GDM1 (cell line): ENCODE measurements around the gene RPL31.
"Not testable (repeated sequence)": the region's sequence is repeated elsewhere in the genome, so short reads cannot be mapped to it uniquely, and the experiment has no call there.

Experiments used
- DNase-seq: peaks from one replicate; lab custom pipeline; 2025; lab: John Stamatoyannopoulos, UW

RPL31 gene

DNA sequence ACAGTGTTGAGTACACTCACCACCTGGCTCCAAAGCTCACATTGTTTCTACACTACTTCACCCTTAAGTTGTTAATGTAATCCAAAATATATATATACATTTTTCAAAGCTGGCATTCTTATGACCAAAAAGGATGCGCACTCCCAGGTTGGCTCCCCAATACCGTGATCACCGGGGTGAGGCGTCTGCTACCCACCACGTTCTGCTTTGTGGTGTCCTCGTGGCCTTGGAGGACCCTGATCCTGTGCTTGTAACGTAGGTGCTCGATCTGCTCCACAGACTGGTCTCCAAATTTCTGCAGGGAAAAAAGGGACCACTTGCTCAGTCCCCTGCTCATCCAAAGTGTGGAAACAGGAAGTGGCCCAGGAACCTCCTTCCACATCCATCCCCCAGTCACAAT is 25.8 kb downstream of the RPL31 start:
- DNase-seq: no peak

DNA sequence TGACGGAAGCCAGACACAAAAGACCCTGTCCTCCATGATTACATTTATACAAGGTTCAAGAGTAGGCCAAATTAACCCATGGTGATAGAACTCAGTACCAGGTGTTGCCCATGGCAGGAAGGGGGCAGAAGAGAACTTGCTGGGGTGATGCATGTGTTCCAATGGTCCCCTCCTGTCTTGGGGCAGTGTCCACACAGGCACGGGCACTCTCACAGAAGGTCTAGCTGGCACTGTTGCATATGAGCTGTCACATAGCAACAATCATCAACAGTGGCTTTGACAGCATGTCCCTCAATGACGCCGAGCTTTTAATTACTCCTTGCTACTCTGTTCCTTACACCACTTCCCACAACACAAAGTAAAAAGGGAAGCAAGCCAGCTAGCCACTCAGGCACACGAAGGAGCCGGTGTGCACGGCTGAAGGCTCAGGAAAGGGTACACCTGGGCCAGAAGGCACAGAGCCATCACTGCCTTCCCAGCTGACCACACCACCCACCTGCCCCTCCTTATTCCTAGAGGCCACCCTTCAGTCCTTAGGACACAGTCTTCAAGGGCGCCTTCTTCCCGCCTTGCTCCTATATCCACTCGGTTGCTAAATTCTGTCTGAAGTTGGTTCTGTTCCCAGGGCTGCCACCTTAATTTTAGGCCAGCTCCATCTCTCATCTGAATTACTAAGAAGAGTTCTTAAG is 28.9 kb downstream of the RPL31 start:
- DNase-seq: no peak

DNA sequence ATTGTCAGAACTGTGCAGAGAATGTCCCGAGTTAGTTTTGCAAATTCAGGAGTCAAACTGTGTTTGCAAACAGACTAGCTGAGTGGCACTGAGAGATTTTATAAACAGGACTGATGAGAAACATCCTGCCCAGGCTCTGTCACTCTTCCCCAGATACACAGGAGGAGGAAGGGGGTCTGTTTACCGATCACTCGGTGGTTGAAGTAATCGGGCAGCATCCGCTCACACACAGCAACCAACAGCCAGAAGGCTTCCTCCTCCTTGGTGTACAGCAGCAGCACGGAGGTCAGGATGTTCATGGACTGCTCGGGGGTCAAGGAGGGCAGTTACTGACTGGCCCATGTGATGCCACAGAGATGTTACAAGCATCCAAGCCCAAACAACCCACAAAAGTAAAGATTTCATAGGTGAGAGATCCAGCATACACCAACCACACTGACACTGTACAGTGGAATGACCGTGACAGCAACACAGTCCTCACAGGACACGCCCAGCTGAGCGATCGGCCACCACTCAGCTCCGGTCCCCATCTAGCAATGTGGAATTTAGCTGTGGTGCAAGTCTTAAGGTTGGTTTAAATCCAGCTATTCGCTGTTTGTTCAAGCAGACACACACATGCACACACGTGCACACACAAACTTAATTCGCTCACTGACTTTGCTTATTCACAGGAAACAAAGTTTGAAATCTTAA is 30.1 kb downstream of the RPL31 start:
- no peak for DNase-seq

DNA sequence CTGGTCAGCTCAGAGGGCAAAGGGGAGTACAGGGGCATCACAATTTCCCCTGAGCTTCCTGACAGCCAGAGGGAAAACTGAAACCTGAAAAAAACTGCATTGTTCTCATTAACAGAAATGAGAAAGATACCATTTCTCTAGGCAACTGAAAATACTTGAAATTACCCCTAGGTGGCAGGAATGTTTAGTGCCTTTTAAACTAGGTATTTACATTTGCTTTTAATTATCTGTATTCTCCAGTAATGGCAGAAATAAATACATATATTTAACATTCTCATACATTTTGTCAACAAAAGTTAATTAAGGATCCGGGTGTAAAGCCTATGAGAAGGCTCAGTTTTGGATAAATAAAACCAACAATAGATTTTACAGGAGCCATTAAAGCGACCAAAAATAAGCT is 34.5 kb downstream of the RPL31 start:
- DNase-seq: no peak

DNA sequence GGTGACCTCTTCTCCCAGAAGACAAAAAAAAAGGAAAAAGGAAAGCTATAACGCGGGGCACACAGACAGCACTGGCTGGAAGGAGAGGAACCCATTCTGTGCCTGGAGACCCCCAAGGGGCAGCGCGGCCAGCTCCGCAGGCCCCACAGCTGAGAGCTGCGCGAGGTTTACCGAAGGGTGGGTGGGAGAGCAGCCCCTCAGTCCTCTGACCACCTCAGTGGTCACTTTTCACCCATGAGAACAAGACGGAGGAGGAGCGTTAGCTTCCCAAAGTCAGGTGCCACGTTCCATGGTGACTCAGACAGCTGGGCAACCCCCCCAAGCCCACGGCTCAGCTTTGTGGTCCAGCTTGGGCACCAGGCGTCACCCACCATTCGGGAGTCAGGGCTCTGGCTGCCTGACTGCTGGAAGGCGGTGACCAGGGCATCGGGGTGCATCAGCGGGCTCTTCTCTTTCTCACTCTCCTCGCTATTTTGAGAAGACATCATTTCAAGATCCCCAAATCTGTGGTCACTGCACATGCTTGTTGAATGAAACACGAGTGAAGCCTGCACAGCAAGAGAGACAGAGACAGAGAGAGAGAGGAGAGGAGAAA is 35.2 kb downstream of the RPL31 start:
- no peak for DNase-seq

DNA sequence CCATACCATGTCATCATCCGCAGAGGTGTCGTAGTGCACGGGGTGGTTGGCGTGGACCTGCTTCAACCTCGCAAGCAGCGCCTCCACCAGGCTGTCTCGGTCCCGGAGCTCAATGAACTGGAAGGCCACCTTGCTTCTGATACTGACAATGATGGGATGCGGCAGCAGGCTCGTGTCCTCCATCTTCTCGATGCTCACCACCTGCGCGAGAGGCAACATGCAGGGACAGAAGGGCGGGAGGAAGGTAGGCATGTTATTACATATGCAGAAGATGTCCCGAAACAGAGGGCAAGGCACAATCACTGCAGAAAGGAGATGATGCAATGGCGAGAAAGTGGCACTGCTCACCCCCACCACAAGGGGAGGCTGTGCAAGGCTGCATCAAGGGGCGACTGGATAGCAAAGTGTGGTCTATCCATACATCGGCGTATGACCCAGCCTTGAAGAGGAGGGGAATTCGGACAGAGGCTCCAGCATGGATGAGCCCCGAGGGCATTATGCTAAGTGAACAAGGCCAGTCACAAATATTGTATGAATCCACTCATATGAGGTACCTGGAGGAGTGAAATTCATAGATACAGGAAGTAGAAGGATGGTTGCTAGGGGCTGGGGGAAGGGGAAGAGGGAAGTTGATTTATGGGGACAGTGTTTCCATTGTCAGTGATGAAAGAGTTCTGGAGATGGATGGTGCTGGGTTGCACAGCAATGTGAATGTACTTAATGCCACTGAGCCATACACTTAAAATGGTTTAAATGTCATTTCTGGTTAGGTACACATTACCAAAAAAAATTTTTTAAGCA is 36.6 kb downstream of the RPL31 start:
- DNase-seq: no peak

DNA sequence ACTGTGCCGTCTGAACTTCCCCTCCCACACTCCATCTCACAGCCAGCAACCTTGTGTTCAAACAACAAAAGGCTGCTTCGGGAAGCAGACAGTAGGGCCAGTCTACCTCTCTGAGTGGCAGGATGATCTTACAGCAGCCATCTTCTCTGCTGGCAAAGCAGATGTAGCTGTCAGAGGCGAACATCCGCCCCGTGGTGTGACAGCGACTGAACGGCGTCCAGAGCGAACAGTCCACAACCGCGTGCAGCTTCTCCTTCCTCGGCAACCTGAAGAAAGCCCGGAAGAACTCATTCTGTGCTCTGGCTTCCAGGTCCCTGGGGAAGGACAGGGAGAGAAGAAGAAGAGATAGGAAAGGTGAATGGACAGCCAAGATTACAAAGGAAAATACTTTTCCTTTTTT is 38.0 kb downstream of the RPL31 start:
- no peak for DNase-seq

DNA sequence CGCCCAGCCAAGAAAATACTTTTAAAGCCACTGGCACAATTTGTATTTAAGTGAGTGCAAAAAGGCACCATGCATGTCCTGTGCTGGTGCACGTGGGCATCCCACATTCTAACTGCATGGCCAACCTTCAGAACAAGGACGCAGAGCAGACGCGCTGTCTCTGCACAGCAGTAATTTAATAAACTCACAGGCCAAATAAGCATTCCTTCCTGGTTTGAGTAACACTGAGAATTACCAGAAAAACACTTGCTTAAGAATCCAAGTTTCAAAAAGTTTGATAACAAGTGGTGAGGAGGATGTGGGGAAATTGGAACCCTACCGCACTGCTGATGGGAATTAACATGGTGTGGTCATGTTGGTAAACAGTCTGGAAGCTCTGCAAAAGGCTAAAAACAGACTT is 38.7 kb downstream of the RPL31 start:
- no peak for DNase-seq

DNA sequence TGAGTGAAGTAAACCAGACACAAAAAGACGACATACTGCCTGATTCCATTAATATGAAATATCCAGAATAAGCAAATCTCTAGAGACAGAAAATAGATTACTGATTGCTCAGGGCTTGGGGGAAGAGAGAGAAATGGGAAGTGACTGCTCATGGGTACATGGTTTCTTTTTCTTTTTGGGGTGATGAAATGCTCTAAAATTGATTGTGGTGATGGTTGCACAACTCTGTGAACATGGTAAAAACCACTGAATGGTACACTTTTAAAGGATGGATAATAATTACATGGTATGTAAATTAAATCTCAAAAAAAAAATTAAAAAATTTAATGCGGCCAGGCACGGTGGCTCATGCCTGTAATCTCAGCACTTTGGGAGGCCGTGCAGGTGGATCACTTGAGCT is 39.3 kb downstream of the RPL31 start:
- DNase-seq: no peak

DNA sequence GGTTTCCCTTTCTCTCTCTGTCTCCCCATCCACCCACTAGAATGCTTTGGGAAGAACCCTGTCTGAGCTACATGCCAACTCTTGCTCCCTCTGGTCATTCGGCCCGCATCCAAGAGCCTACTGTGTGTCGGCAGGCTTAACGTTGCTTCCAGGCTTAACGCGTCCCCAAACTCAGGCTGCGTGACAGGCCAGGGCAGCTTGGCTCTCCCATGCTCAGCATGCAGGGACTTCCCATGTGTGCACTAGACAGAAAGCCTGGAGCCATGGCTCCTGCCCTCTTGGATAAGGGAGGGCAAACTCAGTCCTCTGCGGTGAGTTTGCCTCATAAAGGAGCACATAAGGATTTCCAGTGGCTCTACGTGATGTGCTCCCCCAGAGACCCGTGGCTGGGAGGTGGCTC is 43.2 kb downstream of the RPL31 start:
- no peak for DNase-seq

DNA sequence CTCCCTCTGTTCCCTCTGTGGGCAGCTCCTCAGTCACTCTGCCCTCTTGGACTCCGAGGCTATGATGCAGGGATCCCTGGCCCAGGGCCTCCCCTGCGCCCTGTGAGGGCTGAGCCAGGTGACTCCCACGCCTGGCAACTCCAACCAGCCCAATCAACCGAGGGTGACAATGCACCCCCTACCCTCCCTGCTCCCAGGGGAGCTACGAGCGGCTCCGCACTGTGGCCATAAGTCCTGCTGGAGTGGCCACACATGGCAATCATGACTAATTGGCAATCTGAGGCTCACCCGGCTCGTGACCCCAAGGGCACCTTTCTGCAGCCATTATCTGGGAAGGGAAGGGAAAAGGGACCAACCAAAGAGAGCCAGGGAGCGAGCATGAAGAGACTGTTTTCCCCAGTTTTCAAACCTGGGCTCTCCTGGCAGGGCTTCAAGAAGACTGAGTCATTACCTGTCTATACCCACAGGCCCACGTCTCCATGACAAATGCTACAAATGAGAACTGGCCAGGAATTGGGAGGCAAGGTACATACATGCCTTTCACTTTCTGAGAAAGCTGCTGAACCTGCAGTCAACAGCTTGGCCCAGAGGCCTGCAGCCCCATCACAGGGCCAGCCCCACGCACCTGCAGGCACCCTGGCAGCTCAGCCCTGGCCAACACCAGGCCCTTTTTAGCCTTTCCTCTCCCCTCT is 45.1 kb downstream of the RPL31 start:
- no peak for DNase-seq

DNA sequence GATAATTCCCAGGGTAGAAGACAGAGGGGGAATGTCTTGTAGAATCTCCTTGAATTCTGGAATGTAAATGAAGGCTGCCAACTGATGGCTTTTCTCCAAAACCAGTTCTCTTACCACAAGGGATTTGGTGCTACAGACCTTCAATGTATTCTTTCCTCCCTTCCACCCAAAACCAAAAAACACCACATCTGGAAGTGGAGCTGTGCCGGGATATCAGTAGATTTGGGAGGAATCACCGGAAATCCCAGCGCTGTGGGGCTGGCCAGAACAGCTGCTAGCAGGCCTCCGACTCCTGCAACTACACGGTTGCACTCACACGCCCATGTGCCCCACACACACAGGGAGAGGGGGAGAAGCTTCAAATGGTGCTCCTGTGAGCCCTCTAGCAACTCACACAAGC is 45.7 kb downstream of the RPL31 start:
- no peak for DNase-seq

DNA sequence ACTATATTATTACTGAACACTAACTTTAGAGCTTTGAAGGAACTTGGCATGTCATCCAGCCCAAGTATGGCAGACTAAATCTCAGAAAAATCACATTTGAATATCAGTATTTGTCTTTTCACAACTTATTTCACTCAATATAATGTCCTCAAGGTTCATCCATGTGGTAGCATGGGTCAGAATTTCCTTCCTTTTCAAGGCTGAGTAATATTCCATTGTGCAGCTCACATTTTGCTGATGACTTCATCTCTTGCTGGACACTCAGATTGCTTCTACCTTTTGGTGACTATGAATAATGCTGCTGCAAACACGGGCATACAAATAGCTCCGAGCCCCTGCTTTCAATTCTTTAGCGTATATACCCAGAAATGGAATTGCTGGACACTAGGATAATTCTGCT is 46.7 kb downstream of the RPL31 start:
- DNase-seq: no peak

DNA sequence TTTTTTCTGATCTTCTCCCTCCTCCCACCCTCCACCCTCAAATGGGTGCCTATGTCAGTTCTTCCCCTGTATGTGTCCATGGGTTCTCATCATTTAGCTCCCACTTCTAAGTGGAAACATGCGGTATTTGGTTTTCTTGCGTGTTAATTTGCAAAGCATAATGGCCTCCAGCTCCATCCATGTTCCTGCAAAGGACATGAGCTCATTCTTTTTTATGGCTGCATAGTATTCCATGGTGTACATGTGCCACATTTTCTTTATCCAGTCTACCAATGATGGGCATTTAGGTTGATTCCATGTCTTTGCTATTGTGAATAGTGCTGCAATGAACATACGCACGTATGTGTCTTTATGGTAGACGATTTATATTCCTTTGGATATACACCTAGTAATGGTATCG is 48.8 kb downstream of the RPL31 start:
- DNase-seq: not testable (repeated sequence)

DNA sequence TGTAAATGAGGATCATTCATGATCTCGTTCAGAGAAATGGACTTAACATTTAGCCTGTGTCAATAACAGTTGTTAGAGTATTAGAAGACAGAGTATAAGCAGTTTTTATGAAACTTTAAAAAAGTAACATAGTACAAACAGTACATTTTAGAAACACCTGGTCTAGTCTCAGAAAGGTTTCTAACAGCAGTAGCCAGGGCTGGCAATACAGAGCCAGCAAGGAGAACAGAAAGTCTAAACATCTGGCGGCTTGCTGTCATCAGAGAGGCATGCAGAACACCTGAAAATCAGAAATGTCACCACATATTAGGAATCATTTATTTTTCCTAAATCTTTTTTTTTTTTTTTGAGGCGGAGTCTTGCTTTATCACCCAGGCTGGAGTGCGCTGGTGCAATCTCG is 50.1 kb downstream of the RPL31 start:
- DNase-seq: no peak

DNA sequence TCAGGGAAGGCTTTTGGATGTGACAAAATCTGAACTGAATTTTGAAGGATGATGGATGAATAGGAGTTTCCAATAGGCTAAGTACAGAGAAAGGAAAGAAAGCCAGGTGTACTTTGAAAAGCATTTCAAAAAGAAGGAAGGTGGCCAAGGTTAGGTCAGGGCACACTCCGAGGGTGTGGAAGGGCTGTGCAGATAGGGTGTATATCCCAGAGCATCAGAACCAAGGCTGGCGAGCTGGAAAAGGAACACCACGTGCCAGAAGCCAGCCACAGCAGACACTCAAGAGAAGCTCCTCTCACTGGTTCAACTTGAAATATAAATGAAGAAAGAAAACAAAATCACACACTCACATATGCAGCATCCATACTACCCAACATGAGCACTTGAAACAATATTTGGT is 51.0 kb downstream of the RPL31 start:
- no peak for DNase-seq
